Stomach (tissue), 9 donors: ENCODE measurements around the gene TTC4. TPM values are rescaled to one million over a fixed set of nuclear protein-coding genes. Genes with fewer than 3 reads are reported as not detected.

Experiments used
- DNase-seq, 2 donors: peaks; one replicate each; pipeline versions ENCODE4 v3.0.0 to v3.0.0-alpha.2; 2013 to 2019
- H3K27ac ChIP-seq, 5 donors: fragments of 200-600 bp in 4 of 5; sonication (generic) in 4 of 5; one replicate each; pipeline ENCODE4 v1.5.1; 2013 to 2019; ENCODE audit warnings: mild to moderate bottlenecking in 1 of 5, moderate library complexity in 1 of 5
- H3K27me3 ChIP-seq, 3 donors: fragments of 200-600 bp; sonication (generic); one replicate each; pipeline ENCODE4 v1.5.1; 2017 to 2019; ENCODE audit warnings: mixed run types in 1 of 3
- H3K36me3 ChIP-seq, 4 donors: fragments of 200-600 bp; sonication (generic); 1 replicate in 3 of 4; 2 replicates in 1 of 4; pipeline ENCODE4 v1.5.1; 2016 to 2019
- H3K4me1 ChIP-seq, 4 donors: fragments of 200-600 bp; sonication (generic); one replicate each; pipeline ENCODE4 v1.5.1; 2016 to 2019
- H3K4me3 ChIP-seq, 4 donors: fragments of 200-600 bp; sonication (generic) in 3 of 4; one replicate each; pipeline ENCODE4 v1.5.1; 2016 to 2019; ENCODE audit warnings: mild to moderate bottlenecking in 1 of 4
- H3K9me3 ChIP-seq, 4 donors: fragments of 200-600 bp; sonication (generic); one replicate each; pipeline ENCODE4 v1.5.1; 2016 to 2019
- CTCF ChIP-seq, 7 experiments: fragments of 450-650 bp in 4 of 7; fragments of 200-600 bp in 3 of 7; sonication (generic) in 3 of 7; IDR thresholded peaks; one replicate each; pipeline ENCODE4 v1.5.1; 2016 to 2019; ENCODE audit warnings: antibody characterized with exemption in 7 of 7, control low read depth in 2 of 7, mild to moderate bottlenecking in 1 of 7
- EP300 ChIP-seq: sonication (generic); formaldehyde crosslinking; IDR thresholded peaks from one replicate; pipeline ENCODE4 v1.6.1; 2017; ENCODE audit warnings: antibody characterized with exemption
- POLR2A ChIP-seq, 4 donors: fragments of 450-650 bp; IDR thresholded peaks; one replicate each; pipeline ENCODE4 v1.6.1; 2016; ENCODE audit warnings: antibody characterized with exemption in 4 of 4, control low read depth in 2 of 4, mild to moderate bottlenecking in 1 of 4, moderate library complexity in 1 of 4
- POLR2AphosphoS5 ChIP-seq, 3 donors: sonication (generic); formaldehyde crosslinking; IDR thresholded peaks; one replicate each; pipeline ENCODE4 v1.6.1; 2016; ENCODE audit warnings: antibody characterized with exemption in 3 of 3
- WGBS, 5 donors: extraction: QIAGEN DNeasy Blood & Tissue Kit in 3 of 5; methylation state at CpG; one replicate each; pipeline versions ENCODE4 v1.1.5 to v1.1.7; 2013 to 2018; 5-methylcytosine and 5-hydroxymethylcytosine counted together
- intact Hi-C: fragments of 100-400 bp; cut with DNase I; formaldehyde crosslinking; loops from one replicate; pipeline ENCODE4 v1.15.1; 2023; ENCODE audit warnings: low total_unique reads
- polyA plus RNA-seq, 3 donors: library from polyadenylated mRNA; stranded (reverse); fragments of 200-250 nt; gene quantifications; one replicate each; pipeline ENCODE4 v1.2.3, GENCODE V29; 2013
- total RNA-seq, 5 donors: library from RNA; depleted of rRNA; stranded (reverse); fragments of >200 nt; gene quantifications; one replicate each; pipeline versions ENCODE4 v1.1.0 to v1.2.3, GENCODE V29; 2014 to 2016
- donor health status: healthy with polysubstance abuse.
- donor health status: Bipolar disorder and iron deficiency.
- donor health status: healthy.

TTC4 gene
- total and polyA plus RNA-seq, 8 donors: 1.4 to 66.1 (median 13.4) TPM

DNA sequence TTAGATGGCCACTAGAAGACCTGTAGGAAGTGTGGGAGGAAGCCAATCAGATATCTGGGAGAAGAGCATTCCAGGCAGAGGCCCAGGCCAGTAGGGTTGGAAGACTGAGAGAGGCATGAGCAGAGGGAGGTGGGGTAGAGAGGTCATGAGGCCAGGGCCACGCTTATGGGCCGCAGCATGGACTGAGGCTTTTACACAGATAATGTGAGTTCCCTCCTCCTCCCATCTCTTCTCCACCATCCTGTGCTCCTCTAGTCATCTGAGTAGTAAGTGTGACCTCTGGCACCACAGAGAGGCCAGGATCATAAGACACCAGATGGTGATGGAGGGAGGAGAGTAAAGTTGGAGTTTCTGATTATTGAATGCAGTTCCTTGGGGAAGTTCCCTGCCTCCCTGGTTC, 68.4 kb downstream of the TTC4 start:
- 73 to 91% (median 81%) methylated on average over 2 of the region's 2 CpGs for WGBS, 5 donors
- no peak for TF ChIP-seq POLR2AphosphoS5 (IDR thresholded peaks at IDR 0.05)
- no peak for TF ChIP-seq POLR2A (IDR thresholded peaks at IDR 0.05)
- TF ChIP-seq EP300: no peak
- no peak for TF ChIP-seq CTCF (IDR thresholded peaks at IDR 0.05)
- H3K36me3 ChIP-seq: peaks cover 0 to 31% (median 22%) of the 10 kb centered on the region in 4 donors
- H3K4me1 ChIP-seq: peaks cover 8 to 13% (median 9%) of the 10 kb centered on the region in 4 donors
- no peaks in the 10 kb centered on the region for H3K9me3 ChIP-seq
- no peak for DNase-seq
- intact Hi-C loops: no loop called here
- H3K27me3 ChIP-seq: peaks cover 0 to 27% (median 7%) of the 10 kb centered on the region in 3 donors
- H3K4me3 ChIP-seq: no peak overlapping the region
- H3K27ac ChIP-seq: no peak overlapping the region

DNA sequence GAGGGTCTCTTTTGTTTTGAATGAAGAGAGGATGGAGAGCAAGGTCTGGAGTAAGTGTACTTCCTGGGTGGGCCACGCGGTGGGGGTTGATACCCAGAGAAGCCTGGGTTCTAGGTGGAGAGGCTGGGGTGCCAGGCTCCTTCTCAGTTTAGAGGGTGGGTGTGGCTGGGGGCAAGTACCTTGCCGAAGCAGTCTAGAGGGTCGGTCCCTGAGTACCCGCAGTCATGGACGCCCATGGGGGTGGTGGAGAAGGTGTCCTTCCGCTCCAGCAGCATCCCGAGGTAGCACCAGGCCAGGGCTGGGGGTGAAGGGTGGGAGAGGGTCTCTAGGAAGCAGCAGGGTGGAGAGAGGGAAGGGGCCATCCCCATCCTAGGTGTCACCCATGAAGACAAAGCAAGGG, 71.1 kb downstream of the TTC4 start:
- intact Hi-C loops: no loop called here
- 92 to 98% (median 94%) methylated on average over 8 of the region's 8 CpGs for WGBS, 5 donors
- H3K27ac ChIP-seq: no peak overlapping the region

DNA sequence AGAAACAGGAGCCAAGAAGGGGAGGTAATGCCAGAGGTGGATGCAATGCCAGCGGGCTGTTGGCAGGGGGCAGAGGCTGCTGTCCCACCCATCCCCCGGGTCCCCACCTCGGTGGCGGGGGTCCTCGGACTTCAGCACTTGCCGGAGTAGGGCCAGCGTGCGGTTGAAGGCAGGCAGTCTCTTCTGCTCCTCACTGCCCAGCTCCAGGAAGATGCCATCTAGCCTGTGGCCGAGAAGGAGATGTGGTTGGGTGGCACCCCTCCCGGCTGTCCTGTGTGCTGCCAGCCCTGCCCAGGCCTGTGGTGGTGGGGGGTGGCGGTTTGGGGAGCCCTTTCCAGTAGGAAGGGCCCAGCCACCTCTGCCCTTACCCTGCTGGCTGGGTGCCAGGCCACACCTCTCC, 71.9 kb downstream of the TTC4 start:
- WGBS, 5 donors: 80 to 92% (median 89%) methylated on average over 10 to 11 of the region's 11 CpGs

More for the DNA sequence above, 71.1 kb downstream of the TTC4 start:
- no peak overlapping the region for H3K4me3 ChIP-seq
- DNase-seq: no peak
- peaks cover 0 to 2% (median under 1%) of the 10 kb centered on the region in 4 donors for H3K9me3 ChIP-seq
- peaks cover 0 to 8% (median 0%) of the 10 kb centered on the region in 3 donors for H3K27me3 ChIP-seq
- peaks cover 0 to 32% (median 26%) of the 10 kb centered on the region in 4 donors for H3K36me3 ChIP-seq
- TF ChIP-seq POLR2AphosphoS5 (IDR thresholded peaks at IDR 0.05): no peak
- no peak for TF ChIP-seq POLR2A (IDR thresholded peaks at IDR 0.05)
- no peak for TF ChIP-seq EP300
- no peak for TF ChIP-seq CTCF (IDR thresholded peaks at IDR 0.05)
- H3K4me1 ChIP-seq: peaks cover 0 to 4% (median under 1%) of the 10 kb centered on the region in 4 donors

GRCh38 chr1:54788459-54788858, 72.8 kb downstream of the TTC4 start:
- H3K27ac ChIP-seq: no peak overlapping the region

More for the DNA sequence above, 71.9 kb downstream of the TTC4 start:
- H3K9me3 ChIP-seq: peaks cover 0 to 10% (median 3%) of the 10 kb centered on the region in 4 donors
- H3K4me1 ChIP-seq: peaks cover 0 to 4% (median 0%) of the 10 kb centered on the region in 4 donors
- intact Hi-C loops: no loop called here
- TF ChIP-seq CTCF (IDR thresholded peaks at IDR 0.05) (no peak), POLR2A (IDR thresholded peaks at IDR 0.05) (no peak), EP300 (no peak), POLR2AphosphoS5 (IDR thresholded peaks at IDR 0.05) (no peak)
- H3K27ac ChIP-seq: no peak overlapping the region
- no peak for DNase-seq
- no peak overlapping the region for H3K4me3 ChIP-seq
- H3K27me3 ChIP-seq: peaks cover 0 to under 1% (median 0%) of the 10 kb centered on the region in 3 donors
- peaks cover 0 to 32% (median 30%) of the 10 kb centered on the region in 4 donors for H3K36me3 ChIP-seq

More at GRCh38 chr1:54788459-54788858, 72.8 kb downstream of the TTC4 start:
- TF ChIP-seq POLR2A (IDR thresholded peaks at IDR 0.05): no peak
- no peak for TF ChIP-seq CTCF (IDR thresholded peaks at IDR 0.05)
- TF ChIP-seq POLR2AphosphoS5 (IDR thresholded peaks at IDR 0.05): no peak
- no peak for TF ChIP-seq EP300
- Histone ChIP-seq H3K4me3 (no peak overlapping the region), H3K4me1 (peaks cover 0 to 8% (median 0%) of the 10 kb centered on the region in 4 donors), H3K9me3 (peaks cover 0 to 10% (median 3%) of the 10 kb centered on the region in 4 donors), H3K27me3 (no peaks in the 10 kb centered on the region), H3K36me3 (peaks cover 0 to 32% (median 30%) of the 10 kb centered on the region in 4 donors)
- 51 to 78% (median 65%) methylated on average over 5 of the region's 5 CpGs for WGBS, 5 donors
- DNase-seq: no peak
- intact Hi-C loops: no loop called here
